ENCODE measurements around the gene KDM4C.

GRCh38 chr9:7192266-7192665, 434.5 kb downstream of the KDM4C start:
- no peak for TF ChIP-seq POLR2A (IDR thresholded peaks at IDR 0.05)
- no peak for TF ChIP-seq CTCF (IDR thresholded peaks at IDR 0.05)

Data from thyroid gland (tissue), 4 donors.